GOT3 (cell line): ENCODE data around the gene SYNRG.

Source experiments
- DNase-seq: peaks from one replicate; lab custom pipeline; 2025; ENCODE audit warnings: mixed read lengths; lab: John Stamatoyannopoulos, UW

Gene SYNRG

DNA sequence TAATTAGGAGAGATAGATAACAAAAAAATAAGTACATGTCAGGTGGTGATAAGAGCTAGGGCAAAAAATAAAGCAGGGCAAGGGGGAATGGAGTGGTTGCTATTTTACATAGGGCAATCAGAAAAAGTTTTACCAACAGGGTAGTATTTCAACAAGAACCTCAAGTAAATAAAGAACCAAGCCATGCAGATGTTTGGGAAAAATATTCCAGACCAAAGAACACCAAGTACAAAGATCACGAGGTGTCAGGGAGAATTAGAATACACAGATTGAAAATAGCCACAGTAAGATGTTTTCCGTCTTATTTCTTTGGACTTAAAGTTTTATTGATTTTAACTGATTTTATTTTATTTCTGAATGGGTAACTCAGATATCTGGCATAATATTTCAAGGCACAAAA is 11.1 kb downstream of the SYNRG start:
- no peak for DNase-seq

DNA sequence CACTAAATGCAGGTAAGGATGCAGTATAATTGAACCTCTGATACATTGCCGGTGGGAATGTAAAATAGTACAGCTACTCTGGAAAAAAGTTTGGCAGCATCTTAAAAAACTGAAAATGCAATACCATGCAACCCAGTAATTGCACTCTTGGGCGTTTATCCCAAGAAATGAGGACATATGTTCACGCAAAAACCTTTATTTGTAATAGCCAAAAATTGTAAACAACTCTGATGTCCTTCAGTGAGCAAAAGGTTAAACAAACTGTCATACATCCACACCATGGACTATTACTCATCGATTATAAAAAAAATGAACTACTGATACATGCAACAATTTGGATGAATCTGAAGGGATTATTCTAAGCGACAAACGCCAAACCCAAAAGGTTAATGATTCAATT is 16.9 kb downstream of the SYNRG start:
- DNase-seq: no peak

DNA sequence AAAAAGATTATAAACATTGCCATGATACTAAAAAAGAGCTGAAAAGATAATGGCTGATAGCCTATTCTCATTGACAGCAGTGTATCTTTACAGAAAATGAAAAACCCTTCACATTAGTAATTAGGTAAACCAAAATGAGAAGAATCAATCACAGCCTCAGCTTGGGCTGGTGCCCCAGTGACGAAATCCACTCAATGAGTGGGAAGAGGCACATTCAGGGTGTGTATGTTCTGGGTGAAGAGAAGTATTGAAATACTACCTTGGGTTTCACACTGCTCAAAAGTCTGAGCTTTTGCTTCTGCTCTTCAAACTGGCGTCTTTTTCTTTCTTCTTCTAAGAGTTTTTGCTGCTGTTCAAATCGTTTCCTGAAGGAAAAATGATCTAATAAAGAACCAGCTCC is 24.2 kb downstream of the SYNRG start:
- no peak for DNase-seq

DNA sequence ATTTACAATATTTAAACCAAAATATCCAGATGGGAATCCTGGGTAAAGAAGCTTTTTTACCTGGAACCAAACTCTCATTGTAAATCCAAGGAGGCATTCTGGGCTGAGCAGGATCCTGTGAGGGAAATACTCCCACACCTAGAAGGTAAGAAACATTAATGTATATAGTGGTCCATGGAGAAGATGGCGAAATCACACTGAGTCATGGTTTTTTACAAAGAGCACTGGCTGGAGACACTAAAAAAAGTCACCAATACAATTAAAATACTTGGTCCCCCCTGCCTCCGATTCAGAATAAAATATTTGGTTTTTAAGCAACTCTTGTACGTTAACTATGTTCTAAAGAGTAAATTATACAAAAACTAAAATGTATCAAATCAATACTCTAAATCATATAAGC is 32.9 kb downstream of the SYNRG start:
- no peak for DNase-seq

DNA sequence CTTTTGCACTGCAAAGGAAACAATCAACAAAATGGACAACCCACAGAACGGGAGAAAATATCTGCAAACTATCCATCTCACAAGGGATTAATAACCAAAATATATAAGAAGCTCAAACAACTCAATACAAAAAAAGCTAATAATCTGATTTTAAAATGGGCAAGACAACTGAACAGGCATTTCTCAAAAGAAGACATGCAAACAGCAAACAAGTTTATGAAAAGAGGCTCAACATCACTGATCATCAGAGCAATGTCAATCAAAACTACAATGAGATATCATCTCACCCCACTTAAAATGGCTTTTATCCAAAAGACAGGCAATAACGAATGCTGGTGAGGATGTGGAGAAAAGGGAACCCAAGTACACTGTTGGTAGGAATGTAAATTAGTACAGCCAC is 34.8 kb downstream of the SYNRG start:
- no peak for DNase-seq

DNA sequence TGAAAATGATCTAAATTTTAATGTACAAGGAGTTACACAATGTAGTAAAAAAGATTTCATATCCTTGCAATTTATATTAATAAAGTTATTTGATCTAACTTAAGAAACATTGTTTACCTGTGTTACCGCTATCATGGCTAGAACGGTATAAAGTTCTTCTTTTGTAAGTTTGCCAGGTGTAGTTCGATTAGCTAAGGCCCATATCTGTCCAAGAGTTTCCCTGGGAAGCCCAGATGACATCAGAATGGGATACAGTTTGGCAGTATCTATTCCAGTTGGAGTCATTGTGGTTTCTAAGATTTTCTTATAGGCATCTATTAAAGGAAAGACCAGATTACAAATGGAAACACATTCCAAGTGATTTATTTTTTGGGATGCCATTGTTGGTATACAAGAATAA is 37.5 kb downstream of the SYNRG start:
- no peak for DNase-seq

DNA sequence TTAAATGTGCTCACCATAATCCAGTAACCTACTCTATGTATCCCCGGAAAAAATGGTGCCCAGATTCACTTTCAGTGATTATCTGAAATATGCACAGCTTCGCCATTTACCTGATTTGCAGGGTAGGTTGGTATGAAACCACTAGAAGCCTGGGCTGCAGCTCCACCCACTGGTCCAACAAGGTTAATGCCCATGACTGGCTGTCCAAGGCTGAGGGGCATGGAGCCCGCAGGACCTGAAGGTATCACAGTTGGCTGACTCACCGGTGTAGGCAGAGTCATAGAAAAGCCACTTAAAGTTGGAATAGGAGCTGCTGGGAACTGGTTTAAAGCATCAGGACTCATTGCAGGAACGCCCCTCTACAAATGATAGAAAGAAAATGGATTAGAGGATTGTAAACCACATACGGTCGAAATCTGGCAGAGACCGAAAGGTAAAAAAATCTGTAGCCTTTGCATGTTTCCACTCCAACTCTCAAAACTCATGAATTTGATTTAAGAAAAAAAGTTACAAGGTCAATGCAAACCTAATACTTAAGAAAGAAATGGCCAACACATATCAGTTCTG is 38.6 kb downstream of the SYNRG start:
- DNase-seq: no peak

DNA sequence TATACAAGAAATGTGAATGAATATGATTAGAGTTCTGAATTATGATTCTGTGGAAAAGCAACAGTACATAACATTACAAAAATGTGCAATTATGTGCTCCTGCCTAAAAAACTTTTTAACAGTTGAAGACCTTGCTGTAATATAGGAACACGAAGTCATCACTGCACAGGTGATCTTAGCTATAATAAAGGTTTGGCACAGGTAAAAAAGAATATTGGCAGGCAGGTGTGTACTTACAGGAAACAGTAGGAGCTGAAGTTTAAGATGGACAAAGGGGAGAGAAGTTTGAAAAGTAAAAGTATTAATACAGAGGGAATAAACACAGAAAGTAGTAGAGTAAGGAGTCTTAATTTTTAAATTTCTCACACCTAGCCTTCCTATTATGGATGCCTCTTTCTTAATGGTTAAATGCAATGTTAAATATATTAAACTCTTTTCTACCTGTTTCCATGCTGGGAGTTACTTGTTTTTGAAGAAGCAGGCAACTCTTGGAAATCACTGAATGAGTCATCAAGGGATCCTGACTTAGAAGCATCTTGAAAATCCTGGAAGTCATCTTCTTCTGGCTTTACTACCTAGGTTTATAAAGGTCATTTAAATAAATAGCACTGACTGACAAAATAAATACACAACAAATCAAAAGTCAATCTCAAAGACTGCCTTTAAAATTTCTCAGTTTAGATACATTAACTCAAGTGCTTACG is 40.7 kb downstream of the SYNRG start:
- no peak for DNase-seq

DNA sequence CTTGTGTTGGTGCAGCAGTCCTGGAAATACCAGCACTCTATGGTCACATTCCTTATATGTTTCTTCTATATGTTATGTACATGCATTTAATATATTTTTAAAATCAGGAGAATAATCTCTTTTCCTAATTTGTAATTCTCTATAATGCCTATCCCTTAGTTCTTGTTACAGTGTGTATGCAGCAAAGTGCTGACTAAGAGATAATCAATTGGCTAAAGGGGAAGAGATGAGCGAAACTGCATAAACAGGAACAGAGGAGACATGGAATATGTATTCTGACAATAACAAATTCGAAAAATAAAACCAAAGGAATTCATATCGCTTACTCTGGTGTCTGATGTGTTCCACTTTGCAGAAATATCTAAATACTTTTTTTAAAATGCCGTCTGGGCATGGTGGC is 41.7 kb downstream of the SYNRG start:
- DNase-seq: no peak

DNA sequence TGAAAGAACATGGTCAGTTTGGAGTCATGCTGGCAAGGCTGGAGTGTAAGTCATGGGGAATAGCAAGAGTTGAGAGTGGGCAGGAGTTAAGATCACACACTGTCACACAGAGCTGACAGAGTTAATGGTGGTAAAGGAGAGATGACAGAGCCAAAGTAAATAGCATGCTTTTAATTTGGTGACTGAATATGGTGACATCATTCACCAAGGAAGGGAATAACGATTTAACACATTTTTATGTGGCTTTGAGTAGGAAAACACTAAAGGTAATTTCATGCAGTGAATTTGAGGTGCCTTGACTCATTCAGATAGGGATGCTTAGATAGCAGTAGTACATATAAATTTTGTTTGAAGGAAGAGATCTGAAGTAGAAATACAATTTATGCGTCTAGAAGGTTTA is 42.1 kb downstream of the SYNRG start:
- no peak for DNase-seq

DNA sequence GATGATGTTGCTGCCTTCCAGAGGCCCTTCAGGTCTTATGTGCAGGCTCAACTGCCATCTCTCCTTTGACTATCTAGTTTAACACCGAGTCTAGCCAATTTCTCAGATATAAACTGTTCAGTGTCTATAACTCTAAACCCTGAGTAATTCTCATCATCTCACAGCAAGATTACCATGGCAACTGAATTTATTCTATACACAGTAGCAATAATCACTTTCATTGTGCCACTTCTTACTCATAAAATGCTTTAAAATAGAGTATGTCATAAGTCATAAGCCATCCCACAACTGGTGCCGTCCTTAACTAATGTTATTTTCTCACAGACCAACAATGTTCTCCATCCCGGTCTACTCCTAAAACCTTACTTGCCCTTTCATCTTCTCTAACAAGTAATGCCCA is 45.0 kb downstream of the SYNRG start:
- no peak for DNase-seq

DNA sequence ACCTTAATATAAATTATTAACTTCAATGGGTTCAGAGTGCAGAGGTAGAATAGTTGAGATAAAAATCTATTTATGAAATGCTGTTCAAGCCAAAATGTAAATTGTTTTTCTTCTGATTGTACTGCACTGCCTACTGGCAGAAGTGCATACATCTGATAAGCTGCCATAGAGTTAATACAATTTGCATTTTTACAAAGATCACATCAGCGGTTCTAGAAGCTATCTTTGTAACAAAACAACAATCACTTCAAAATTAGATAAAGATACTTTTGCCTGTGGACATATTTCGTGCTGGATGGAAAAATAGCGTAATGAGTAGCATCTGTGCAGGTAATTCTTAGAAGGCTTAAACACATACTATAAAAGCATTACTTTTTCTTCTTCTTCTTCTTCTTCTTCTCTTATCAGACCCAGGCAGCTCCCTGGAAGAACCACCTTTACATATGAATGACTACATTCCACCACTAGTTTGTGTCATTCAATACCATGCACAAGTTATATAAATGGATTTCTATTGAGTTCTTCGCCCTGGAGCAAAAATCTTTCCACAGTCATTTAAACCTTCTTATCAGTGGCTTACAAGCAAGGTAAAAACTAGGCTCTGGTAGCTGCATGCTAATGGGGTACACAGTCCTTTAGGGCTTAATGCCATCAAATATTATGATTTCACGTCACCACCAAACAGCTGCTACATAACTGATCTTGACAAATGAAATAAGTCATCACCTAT is 47.0 kb downstream of the SYNRG start:
- no peak for DNase-seq

DNA sequence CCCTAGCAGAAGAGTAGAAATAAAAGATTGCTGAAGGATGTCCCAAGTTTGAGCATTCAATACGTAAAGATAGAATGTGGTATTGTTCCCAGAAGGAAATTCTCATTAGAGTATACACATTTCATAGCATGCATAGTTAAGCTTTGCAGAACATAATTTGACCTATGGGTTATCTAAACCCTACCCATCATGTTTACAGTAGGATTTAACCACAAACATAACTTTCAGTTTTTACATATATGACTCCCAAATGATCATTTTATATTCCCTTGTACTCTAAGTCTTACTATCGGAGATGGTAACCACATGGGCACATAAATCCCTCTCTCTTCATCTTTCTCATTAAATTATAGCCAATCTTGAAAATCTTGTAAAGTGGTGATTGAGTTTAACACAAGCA is 50.9 kb downstream of the SYNRG start:
- no peak for DNase-seq

DNA sequence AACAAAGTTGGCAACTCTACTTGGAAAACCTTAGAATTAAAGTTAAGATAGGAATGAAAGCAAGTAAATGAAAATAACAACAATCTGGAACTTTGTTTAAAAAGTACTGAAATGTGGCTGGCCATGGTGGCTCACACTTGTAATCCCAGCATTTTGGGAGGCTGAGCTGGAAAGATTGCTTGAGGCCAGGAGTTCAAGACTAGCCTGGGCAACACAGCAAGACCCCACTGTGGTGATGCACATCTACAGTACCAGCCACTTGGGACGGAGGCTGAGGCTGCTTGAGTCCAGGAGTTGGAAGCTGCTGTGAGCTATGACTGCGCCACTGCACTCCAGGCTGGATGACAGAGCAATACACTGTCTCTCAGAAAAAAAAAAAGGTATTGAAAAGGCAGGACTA is 51.7 kb downstream of the SYNRG start:
- DNase-seq: no peak

DNA sequence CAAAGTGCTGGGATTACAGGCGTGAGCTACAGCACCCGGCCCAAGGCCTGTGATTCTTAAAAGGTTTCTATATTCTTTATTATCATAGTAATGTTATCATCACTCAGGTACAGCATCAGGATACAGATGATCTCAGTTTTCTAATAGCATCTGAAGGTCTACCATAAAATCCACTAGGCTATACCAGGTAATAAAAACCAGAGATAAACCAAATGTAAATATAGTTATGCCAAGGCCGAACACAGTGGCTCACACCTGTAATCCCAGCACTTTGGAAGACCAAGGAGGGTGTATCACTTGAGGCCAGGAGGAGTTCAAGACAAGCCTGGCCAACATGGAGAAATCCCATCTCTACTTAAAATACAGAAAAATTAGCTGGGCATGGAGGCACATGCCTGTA is 53.8 kb downstream of the SYNRG start:
- no peak for DNase-seq

DNA sequence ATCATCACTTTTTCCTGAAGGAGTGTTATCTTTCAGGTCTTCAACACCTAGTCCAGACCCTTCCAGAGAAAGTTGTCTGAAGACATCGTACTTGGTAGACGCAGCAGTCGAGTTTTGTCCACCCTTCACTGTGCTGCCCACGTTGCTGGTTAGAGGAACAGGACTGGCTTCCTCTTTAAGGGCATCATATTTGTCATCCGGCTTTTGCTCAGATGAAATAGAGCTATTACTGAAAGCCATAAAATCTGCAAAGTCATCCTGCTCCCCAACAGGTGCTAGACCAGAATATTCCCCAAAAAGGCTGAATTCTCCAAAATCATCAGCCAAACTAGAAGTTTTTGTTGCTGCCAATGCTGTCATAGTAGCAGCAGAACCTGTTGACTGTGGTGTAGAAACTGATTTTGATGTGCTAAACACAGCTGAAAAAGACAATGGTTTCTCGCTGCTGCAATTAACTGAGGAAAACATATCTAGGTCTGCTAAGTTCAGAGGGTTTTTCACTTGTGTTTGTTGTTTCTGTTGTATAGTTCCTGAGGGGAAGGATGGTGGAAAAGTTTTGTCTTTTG is 55.7 kb downstream of the SYNRG start:
- DNase-seq: no peak

DNA sequence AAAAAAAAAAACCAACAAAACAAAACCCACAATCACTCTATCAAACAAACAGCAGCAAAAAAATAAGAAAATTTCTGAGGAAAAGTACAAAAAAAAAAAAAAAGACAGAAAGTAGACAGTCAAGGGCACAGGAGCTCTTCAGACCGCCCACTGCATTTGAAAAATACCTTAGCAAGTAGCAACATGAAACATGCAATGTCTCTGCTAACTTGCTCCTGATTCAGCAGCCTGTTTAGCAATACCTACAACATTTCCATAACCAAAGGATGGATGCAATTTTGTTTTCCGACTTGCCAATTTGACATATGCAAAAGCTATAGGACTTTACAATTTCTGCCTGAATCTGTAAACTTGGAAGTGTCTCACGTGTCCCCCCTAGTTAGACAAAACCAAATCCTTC is 57.4 kb downstream of the SYNRG start:
- no peak for DNase-seq

DNA sequence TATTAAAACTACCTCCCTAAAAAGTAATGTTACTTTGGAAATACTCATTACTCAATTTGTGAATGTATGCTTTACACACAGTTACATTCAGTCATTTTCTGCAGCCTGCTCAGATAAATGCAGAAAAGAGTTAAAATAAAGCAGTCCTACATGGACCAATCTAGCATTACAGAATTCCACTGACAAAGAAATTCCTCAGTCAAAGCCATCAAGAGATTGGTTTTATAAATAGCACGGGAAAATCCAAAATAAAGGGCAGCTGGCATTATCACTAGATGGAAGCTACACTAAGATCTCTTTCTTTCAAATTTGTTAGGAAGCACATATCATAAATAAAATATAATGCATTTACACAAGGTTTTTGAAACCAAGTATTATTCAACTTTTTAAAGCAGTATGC is 61.2 kb downstream of the SYNRG start:
- DNase-seq: no peak

DNA sequence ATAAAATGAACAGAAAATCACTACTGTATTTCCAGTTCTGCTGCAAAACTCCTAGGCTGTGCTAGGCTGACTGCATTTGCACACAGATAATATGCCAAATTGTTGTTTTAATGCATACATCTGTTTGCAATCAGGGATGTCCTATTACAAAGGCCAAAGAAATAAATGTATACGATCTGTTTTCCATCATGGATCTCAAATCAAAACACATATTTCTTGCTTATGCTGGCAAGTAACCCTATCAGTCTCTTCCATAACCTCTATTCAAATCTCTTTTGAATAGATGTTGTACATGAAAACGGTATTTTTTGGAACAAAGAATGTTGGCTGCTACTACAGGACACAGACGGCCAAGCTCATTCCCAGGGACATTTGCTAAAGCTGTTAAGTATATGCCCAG is 62.9 kb downstream of the SYNRG start:
- no peak for DNase-seq

DNA sequence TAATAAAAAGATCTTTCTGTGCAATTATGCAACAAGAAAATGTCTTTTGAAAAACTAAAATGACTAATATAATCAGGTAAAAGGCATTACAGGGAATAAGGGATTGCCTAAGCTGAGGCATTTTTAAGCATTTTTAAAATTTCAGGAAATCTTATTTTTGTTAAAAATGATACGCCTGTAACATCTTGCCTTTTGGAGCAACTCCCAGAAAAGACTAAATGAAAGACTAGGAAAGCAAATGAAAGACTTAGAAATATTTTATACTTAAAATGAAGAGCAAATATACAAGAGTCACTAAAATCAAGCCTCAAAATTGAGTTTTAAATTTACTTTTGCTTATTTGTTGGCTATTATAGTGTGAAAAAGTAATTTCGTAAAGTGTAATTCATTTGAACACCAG is 63.7 kb downstream of the SYNRG start:
- DNase-seq: no peak

DNA sequence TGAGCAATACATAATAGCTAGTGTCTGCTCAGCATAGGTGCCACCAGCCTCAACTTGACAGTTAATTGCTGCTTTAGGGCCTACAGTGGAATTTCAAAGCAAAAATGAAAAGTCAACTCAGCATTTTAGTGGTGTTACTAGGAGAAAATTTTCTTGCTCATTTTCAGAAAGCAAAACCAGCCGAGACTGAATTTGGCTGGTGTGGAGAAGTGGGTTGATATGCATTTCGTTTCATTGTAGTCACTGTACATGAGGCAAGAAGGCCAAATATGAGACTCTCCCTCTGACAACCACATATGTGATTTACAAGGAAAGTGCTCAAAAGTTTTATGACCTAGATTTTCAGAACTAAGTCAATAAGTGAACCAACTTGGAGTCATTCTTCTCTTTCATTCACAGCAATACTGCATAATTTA is 65.6 kb downstream of the SYNRG start:
- DNase-seq: no peak

DNA sequence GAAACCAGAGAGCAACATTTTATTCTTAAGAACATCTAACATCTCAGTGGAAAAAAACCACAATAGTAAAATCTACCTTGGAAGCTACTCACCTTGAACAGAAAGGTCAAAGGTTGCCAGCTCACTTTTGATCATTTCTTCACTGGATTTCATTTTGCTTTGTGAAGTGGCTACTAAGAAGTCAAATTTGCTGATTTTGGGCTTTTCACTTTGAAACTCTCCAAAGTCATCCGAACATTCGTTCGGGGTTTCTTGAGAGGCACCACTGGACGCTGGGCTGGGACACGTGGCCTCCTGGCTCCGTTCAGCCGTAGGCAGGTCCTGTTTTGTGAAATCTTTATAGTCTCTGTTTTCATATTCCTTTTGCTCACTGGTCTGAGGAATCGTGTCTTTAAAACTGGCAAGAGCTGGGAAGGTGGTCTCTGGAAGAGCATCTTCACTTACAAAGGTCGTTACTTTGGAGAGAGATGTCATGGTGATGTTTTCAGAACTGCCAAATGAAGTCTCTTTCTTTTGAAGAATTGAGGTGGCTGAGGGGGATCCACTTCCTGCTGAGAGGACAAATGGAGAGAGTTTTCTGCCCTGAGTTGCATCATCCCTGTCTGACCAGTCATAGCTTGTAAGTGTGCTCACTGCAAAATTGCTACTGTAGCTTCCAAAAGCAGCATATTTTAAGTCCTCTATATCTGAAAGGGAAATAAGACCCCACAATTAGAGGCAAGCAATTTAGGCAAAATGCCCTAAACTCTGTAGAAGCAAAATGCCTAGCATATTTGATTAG is 67.1 kb downstream of the SYNRG start:
- no peak for DNase-seq
